Measurements from ENCODE around the gene ANXA2R. TPM values are rescaled to one million over a fixed set of nuclear protein-coding genes. Genes with fewer than 3 reads are reported as not detected.

Gene ANXA2R
- total and polyA plus RNA-seq, 2 of the 13 experiments (the other 11 are each of a cell fraction or from before 2014, with no cell fraction given), result 0.95 to 1.3 TPM

DNA sequence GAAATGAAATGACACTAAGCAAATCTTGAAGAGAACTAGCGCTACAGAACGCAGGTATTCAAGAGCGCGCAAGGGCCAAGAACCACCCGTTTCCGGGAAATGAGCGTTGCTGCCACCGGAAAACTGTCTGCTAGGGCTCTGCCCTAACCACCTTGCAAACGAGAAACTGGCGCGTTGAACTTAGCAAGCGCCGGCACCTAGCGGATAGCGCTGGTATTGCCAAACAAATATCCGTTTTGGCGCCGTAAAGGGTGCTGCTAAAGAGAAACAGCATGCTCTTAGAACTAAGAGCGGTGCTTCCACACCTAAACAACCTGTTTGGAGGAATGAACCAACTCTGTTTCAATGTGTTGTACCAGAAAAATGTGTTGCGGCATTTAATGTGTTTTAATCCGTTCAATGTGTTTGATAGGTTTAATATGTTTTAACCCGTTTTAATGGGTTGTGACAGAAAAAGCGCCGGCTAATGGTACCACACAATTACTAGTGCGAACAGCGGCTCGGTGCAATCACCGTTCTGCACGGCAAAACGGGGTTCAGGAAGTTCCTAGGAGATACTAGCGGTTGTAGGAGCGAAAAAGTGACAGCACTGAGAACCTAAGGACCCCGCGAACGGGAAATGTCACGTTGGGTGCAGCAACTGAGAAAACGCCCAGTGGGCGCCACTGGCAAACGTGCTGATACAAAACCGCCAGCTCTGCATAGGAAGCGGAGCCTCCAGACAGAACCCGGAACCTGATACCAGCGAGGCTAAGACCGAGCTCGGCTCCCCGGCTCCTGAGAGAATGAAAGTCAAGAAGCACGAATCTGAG, at the start of gene ANXA2R (continued):
- TF ChIP-seq ZFP36 (IDR thresholded peaks at IDR 0.05; ENCODE audit: borderline replicate concordance, low read depth, low read length, partially characterized antibody) (no peak), ZNF816 (CRISPR knock-in tag; IDR thresholded peaks at IDR 0.05; ENCODE audit: borderline replicate concordance) (no peak), ZNF670 (CRISPR knock-in tag; IDR thresholded peaks at IDR 0.05; ENCODE audit: borderline replicate concordance) (no peak), XBP1 (CRISPR knock-in tag; IDR thresholded peaks at IDR 0.05) (no peak), ASH2L (IDR thresholded peaks at IDR 0.05; ENCODE audit: insufficient read length, low read depth, low read length) (peak; percentile 30), TERF1 (CRISPR knock-in tag; IDR thresholded peaks at IDR 0.05) (no peak), NR2F6 (IDR thresholded peaks at IDR 0.05) (no peak), NR2F6 (CRISPR knock-in tag; IDR thresholded peaks at IDR 0.05) (no peak), ZMYM2 (CRISPR knock-in tag; IDR thresholded peaks at IDR 0.05) (0 out of 2 replicates have a peak, but pooled peaks have one; percentile 10), NAIF1 (CRISPR knock-in tag; IDR thresholded peaks at IDR 0.05; ENCODE audit: borderline replicate concordance) (0 out of 2 replicates have a peak, but pooled peaks have one; percentile 6), ZKSCAN5 (CRISPR knock-in tag; IDR thresholded peaks at IDR 0.05) (no peak), ZSCAN12 (CRISPR knock-in tag; IDR thresholded peaks at IDR 0.05) (no peak; the same call in 1 of the 2 replicates), ZNF292 (CRISPR knock-in tag; IDR thresholded peaks at IDR 0.05; ENCODE audit: borderline replicate concordance, low read depth) (0 out of 2 replicates have a peak, but pooled peaks have one; percentile 26), SYNCRIP (IDR thresholded peaks at IDR 0.05; ENCODE audit: insufficient read depth, low read depth, low read length) (no peak), NR2F1 (CRISPR knock-in tag; IDR thresholded peaks at IDR 0.05) (no peak), ZNF749 (CRISPR knock-in tag; IDR thresholded peaks at IDR 0.05; ENCODE audit: borderline replicate concordance) (no peak), HMG20B (CRISPR knock-in tag; conservative IDR thresholded peaks at IDR 0.05) (no peak), ARID2 (CRISPR knock-in tag; IDR thresholded peaks at IDR 0.05; ENCODE audit: borderline replicate concordance) (peak; percentile 10; the same call in 1 of the 2 replicates), ZNF414 (CRISPR knock-in tag; IDR thresholded peaks at IDR 0.05) (0 out of 2 replicates have a peak, but pooled peaks have one; percentile 29), ZSCAN9 (CRISPR knock-in tag; IDR thresholded peaks at IDR 0.05; ENCODE audit: borderline replicate concordance) (no peak), KDM1A (CRISPR knock-in tag; IDR thresholded peaks at IDR 0.05) (no peak), MXD3 (CRISPR knock-in tag; IDR thresholded peaks at IDR 0.05) (0 out of 2 replicates have a peak, but pooled peaks have one; percentile 39), CREM (IDR thresholded peaks at IDR 0.05) (no peak), CREM (CRISPR knock-in tag; IDR thresholded peaks at IDR 0.05) (no peak)
- TF ChIP-seq, protein P1, sequence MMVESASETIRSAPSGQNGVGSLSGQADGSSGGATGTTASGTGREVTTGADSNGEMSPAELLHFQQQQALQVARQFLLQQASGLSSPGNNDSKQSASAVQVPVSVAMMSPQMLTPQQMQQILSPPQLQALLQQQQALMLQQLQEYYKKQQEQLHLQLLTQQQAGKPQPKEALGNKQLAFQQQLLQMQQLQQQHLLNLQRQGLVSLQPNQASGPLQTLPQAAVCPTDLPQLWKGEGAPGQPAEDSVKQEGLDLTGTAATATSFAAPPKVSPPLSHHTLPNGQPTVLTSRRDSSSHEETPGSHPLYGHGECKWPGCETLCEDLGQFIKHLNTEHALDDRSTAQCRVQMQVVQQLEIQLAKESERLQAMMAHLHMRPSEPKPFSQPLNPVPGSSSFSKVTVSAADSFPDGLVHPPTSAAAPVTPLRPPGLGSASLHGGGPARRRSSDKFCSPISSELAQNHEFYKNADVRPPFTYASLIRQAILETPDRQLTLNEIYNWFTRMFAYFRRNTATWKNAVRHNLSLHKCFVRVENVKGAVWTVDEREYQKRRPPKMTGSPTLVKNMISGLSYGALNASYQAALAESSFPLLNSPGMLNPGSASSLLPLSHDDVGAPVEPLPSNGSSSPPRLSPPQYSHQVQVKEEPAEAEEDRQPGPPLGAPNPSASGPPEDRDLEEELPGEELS (CRISPR knock-in tag; IDR thresholded peaks at IDR 0.05), result no peak
